Smooth muscle cell (in vitro differentiated cells): ENCODE measurements around the gene ATP6V0A4. TPM values are rescaled to one million over a fixed set of nuclear protein-coding genes. Genes with fewer than 3 reads are reported as not detected.

Experiments used
- DNase-seq: peaks from one replicate; lab custom pipeline; 2025; ENCODE audit not compliant: unreplicated experiment; lab: John Stamatoyannopoulos, UW
- H2AFZ ChIP-seq: fragments of 200-600 bp; sonication (generic); 2 replicates; pipeline ENCODE4 v1.6.0; 2016; ENCODE audit warnings: antibody characterized with exemption, low read depth, mild to moderate bottlenecking
- H3F3A ChIP-seq: fragments of 200-600 bp; sonication (generic); 2 replicates; pipeline ENCODE4 v1.6.0; 2017; ENCODE audit warnings: antibody characterized with exemption, low read depth
- H3K27ac ChIP-seq: fragments of 200-600 bp; sonication (generic); 2 replicates; pipeline ENCODE4 v1.5.1; 2016; ENCODE audit warnings: low read depth, mild to moderate bottlenecking
- H3K27me3 ChIP-seq: fragments of 200-600 bp; sonication (generic); 2 replicates; pipeline ENCODE4 v1.6.1; 2016; ENCODE audit warnings: low read depth, mild to moderate bottlenecking
- H3K36me3 ChIP-seq: fragments of 200-600 bp; sonication (generic); 2 replicates; pipeline ENCODE4 v1.5.1; 2016; ENCODE audit warnings: low read depth
- H3K4me1 ChIP-seq: fragments of 200-600 bp; sonication (generic); 2 replicates; pipeline ENCODE4 v1.5.1; 2016; ENCODE audit warnings: low read depth
- H3K4me2 ChIP-seq: fragments of 200-600 bp; sonication (generic); 2 replicates; pipeline ENCODE4 v1.6.0; 2016; ENCODE audit warnings: mild to moderate bottlenecking
- H3K4me3 ChIP-seq: fragments of 200-600 bp; sonication (generic); 2 replicates; pipeline ENCODE4 v1.5.1; 2016; ENCODE audit warnings: mild to moderate bottlenecking
- H3K79me2 ChIP-seq: fragments of 200-600 bp; sonication (generic); 2 replicates; pipeline ENCODE4 v1.6.0; 2016; ENCODE audit warnings: low read depth, mild to moderate bottlenecking
- H3K9ac ChIP-seq: fragments of 200-600 bp; sonication (generic); 2 replicates; pipeline ENCODE4 v1.6.0; 2016; ENCODE audit warnings: low read depth
- H3K9me3 ChIP-seq: fragments of 200-600 bp; sonication (generic); replicated peaks from 2 replicates; pipeline ENCODE4 v1.5.1; 2016; ENCODE audit warnings: low read depth
- H4K20me1 ChIP-seq: fragments of 200-600 bp; sonication (generic); 2 replicates; pipeline ENCODE4 v1.6.0; 2016; ENCODE audit warnings: low read depth
- CTCF ChIP-seq: fragments of 200-600 bp; sonication (generic); IDR thresholded peaks from 2 replicates; pipeline ENCODE4 v1.5.1; 2017; ENCODE audit warnings: borderline replicate concordance, mild to moderate bottlenecking, antibody characterized with exemption; ENCODE audit not compliant: insufficient read depth, poor library complexity, severe bottlenecking
- WGBS: methylation state at CpG from one replicate; pipeline ENCODE4 v1.1.7; 2016; ENCODE audit warnings: low lambda C conversion rate; 5-methylcytosine and 5-hydroxymethylcytosine counted together
- polyA plus RNA-seq: library from polyadenylated mRNA; unstranded; fragments of >200 nt; fragmentation: Nextera tagmentation; extraction: Ambion mirVana; gene quantifications from 2 replicates; pipeline ENCODE4 v1.2.1, GENCODE V29; 2016
- total RNA-seq: library from RNA; depleted of rRNA; stranded (reverse); fragments of >200 nt; gene quantifications from 2 replicates; pipeline ENCODE4 v1.2.3, GENCODE V29; 2014

The ATP6V0A4 gene
- total and polyA plus RNA-seq, 2 experiments from 2014 or later = 0.40 TPM; not detected in 1

- Histone ChIP-seq H3K4me3 (no peak overlapping the region), H3K27me3 (no peaks in the 10 kb centered on the region), H4K20me1 (no peaks in the 10 kb centered on the region), H3K79me2 (no peaks in the 10 kb centered on the region), H3K27ac (peak overlapping the region; percentile 33), H3K36me3 (no peaks in the 10 kb centered on the region), H3K4me1 (peaks cover 12% of the 10 kb centered on the region), H2AFZ (no peak overlapping the region), H3F3A (peaks cover 2% of the 10 kb centered on the region), H3K4me2 (no peak overlapping the region), H3K9me3 (no peaks in the 10 kb centered on the region), H3K9ac (no peak overlapping the region)
- WGBS = 66% methylated on average over 6 of the region's 6 CpGs
- TF ChIP-seq CTCF = no peak
- DNase-seq = no peak
Measured at GRCh38 chr7:138667535-138668228, 130.3 kb downstream of the ATP6V0A4 start.

- Histone ChIP-seq H3K9me3 (no peaks in the 10 kb centered on the region), H2AFZ (no peak overlapping the region), H3F3A (peaks cover 5% of the 10 kb centered on the region), H3K79me2 (no peaks in the 10 kb centered on the region), H4K20me1 (no peaks in the 10 kb centered on the region), H3K27ac (no peak overlapping the region), H3K9ac (no peak overlapping the region), H3K4me1 (peaks cover 16% of the 10 kb centered on the region), H3K36me3 (no peaks in the 10 kb centered on the region), H3K4me3 (no peak overlapping the region), H3K4me2 (peak overlapping the region; percentile 9), H3K27me3 (no peaks in the 10 kb centered on the region)
- 5% methylated on average over 2 of the region's 2 CpGs for WGBS
- no peak for TF ChIP-seq CTCF
- no peak for DNase-seq
Measured at GRCh38 chr7:138666385-138666784, 131.6 kb downstream of the ATP6V0A4 start.

GRCh38 chr7:138665669-138666140 is 132.3 kb downstream of the ATP6V0A4 start:
- TF ChIP-seq CTCF = no peak

GRCh38 chr7:138665249-138665648 is 132.7 kb downstream of the ATP6V0A4 start:
- Histone ChIP-seq H3K9ac (no peak overlapping the region), H3K36me3 (no peaks in the 10 kb centered on the region), H2AFZ (no peak overlapping the region), H3F3A (peaks cover 5% of the 10 kb centered on the region), H3K4me2 (no peak overlapping the region), H3K27me3 (no peaks in the 10 kb centered on the region), H4K20me1 (no peaks in the 10 kb centered on the region), H3K27ac (no peak overlapping the region), H3K79me2 (no peaks in the 10 kb centered on the region), H3K4me1 (peaks cover 16% of the 10 kb centered on the region), H3K9me3 (no peaks in the 10 kb centered on the region), H3K4me3 (no peak overlapping the region)
- no peak for DNase-seq
- no peak for TF ChIP-seq CTCF
- WGBS = 79% methylated on average over 4 of the region's 4 CpGs

More at GRCh38 chr7:138665669-138666140, 132.3 kb downstream of the ATP6V0A4 start:
- DNase-seq = no peak
- no peak overlapping the region for H2AFZ ChIP-seq
- H3K36me3 ChIP-seq = no peaks in the 10 kb centered on the region
- no peaks in the 10 kb centered on the region for H3K9me3 ChIP-seq
- H3K27ac ChIP-seq = no peak overlapping the region
- H4K20me1 ChIP-seq = no peaks in the 10 kb centered on the region
- no peak overlapping the region for H3K4me2 ChIP-seq
- no peak overlapping the region for H3K4me3 ChIP-seq
- H3F3A ChIP-seq = peaks cover 5% of the 10 kb centered on the region
- H3K4me1 ChIP-seq = peaks cover 16% of the 10 kb centered on the region
- no peaks in the 10 kb centered on the region for H3K79me2 ChIP-seq
- no peaks in the 10 kb centered on the region for H3K27me3 ChIP-seq
- 75% methylated on average over 4 of the region's 4 CpGs for WGBS
- H3K9ac ChIP-seq = no peak overlapping the region
